ENCODE measurements around the gene IL17A. TPM values are rescaled to one million over a fixed set of nuclear protein-coding genes. Genes with fewer than 3 reads are reported as not detected.

The IL17A gene
- total RNA-seq, 1 donor = not detected

GRCh38 chr6:52141596-52141995 is 44.6 kb upstream of the IL17A start:
- no peaks in the 10 kb centered on the region for H3K79me2 ChIP-seq (ENCODE audit: insufficient read depth, low read length)
- no peaks in the 10 kb centered on the region for H3K9me3 ChIP-seq (ENCODE audit: low read depth, low read length)
- H3K4me1 ChIP-seq (ENCODE audit: insufficient read depth, low read length) = no peaks in the 10 kb centered on the region
- no peak overlapping the region for H3K4me3 ChIP-seq (ENCODE audit: insufficient read depth, low read length)
- H3K36me3 ChIP-seq (ENCODE audit: insufficient read depth, low read length) = no peaks in the 10 kb centered on the region
- no peaks in the 10 kb centered on the region for H4K20me1 ChIP-seq (ENCODE audit: insufficient read depth, low read length)
- no peak overlapping the region for H3K4me2 ChIP-seq (ENCODE audit: insufficient read depth, low read length)
- no peak overlapping the region for H2AFZ ChIP-seq (ENCODE audit: low read length)
- no peak for DNase-seq (ENCODE audit: insufficient read length, low spot score, missing footprints)
- TF ChIP-seq, protein P1, sequence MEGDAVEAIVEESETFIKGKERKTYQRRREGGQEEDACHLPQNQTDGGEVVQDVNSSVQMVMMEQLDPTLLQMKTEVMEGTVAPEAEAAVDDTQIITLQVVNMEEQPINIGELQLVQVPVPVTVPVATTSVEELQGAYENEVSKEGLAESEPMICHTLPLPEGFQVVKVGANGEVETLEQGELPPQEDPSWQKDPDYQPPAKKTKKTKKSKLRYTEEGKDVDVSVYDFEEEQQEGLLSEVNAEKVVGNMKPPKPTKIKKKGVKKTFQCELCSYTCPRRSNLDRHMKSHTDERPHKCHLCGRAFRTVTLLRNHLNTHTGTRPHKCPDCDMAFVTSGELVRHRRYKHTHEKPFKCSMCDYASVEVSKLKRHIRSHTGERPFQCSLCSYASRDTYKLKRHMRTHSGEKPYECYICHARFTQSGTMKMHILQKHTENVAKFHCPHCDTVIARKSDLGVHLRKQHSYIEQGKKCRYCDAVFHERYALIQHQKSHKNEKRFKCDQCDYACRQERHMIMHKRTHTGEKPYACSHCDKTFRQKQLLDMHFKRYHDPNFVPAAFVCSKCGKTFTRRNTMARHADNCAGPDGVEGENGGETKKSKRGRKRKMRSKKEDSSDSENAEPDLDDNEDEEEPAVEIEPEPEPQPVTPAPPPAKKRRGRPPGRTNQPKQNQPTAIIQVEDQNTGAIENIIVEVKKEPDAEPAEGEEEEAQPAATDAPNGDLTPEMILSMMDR (IDR thresholded peaks at IDR 0.05; ENCODE audit: extremely low read depth, low read depth, low read length) = no peak
- no peak overlapping the region for H3K27ac ChIP-seq (ENCODE audit: low read depth, low read length)
- peaks cover 3% of the 10 kb centered on the region for H3K27me3 ChIP-seq (ENCODE audit: insufficient read depth, low read length)

GRCh38 chr6:52142556-52142955 is 43.6 kb upstream of the IL17A start:
- no peaks in the 10 kb centered on the region for H4K20me1 ChIP-seq (ENCODE audit: insufficient read depth, low read length)
- H3K4me3 ChIP-seq (ENCODE audit: insufficient read depth, low read length) = no peak overlapping the region
- DNase-seq (ENCODE audit: insufficient read length, low spot score, missing footprints) = no peak
- no peak overlapping the region for H3K27ac ChIP-seq (ENCODE audit: low read depth, low read length)
- H2AFZ ChIP-seq (ENCODE audit: low read length) = no peak overlapping the region
- H3K4me1 ChIP-seq (ENCODE audit: insufficient read depth, low read length) = no peaks in the 10 kb centered on the region
- no peaks in the 10 kb centered on the region for H3K79me2 ChIP-seq (ENCODE audit: insufficient read depth, low read length)
- TF ChIP-seq, protein P1 (IDR thresholded peaks at IDR 0.05; ENCODE audit: extremely low read depth, low read depth, low read length) = no peak
- no peaks in the 10 kb centered on the region for H3K36me3 ChIP-seq (ENCODE audit: insufficient read depth, low read length)
- no peak overlapping the region for H3K4me2 ChIP-seq (ENCODE audit: insufficient read depth, low read length)
- H3K9me3 ChIP-seq (ENCODE audit: low read depth, low read length) = no peaks in the 10 kb centered on the region
- H3K27me3 ChIP-seq (ENCODE audit: insufficient read depth, low read length) = peaks cover 3% of the 10 kb centered on the region

- no peak overlapping the region for H3K4me2 ChIP-seq (ENCODE audit: insufficient read depth, low read length)
- no peak overlapping the region for H3K4me3 ChIP-seq (ENCODE audit: insufficient read depth, low read length)
- H3K79me2 ChIP-seq (ENCODE audit: insufficient read depth, low read length) = no peaks in the 10 kb centered on the region
- H4K20me1 ChIP-seq (ENCODE audit: insufficient read depth, low read length) = no peaks in the 10 kb centered on the region
- no peaks in the 10 kb centered on the region for H3K4me1 ChIP-seq (ENCODE audit: insufficient read depth, low read length)
- H3K27me3 ChIP-seq (ENCODE audit: insufficient read depth, low read length) = peaks cover 3% of the 10 kb centered on the region
- TF ChIP-seq, protein P1 (IDR thresholded peaks at IDR 0.05; ENCODE audit: extremely low read depth, low read depth, low read length) = no peak
- DNase-seq (ENCODE audit: insufficient read length, low spot score, missing footprints) = no peak
- no peak overlapping the region for H3K27ac ChIP-seq (ENCODE audit: low read depth, low read length)
- no peaks in the 10 kb centered on the region for H3K9me3 ChIP-seq (ENCODE audit: low read depth, low read length)
- no peak overlapping the region for H2AFZ ChIP-seq (ENCODE audit: low read length)
- H3K36me3 ChIP-seq (ENCODE audit: insufficient read depth, low read length) = no peaks in the 10 kb centered on the region
Observed at GRCh38 chr6:52143551-52143950, 42.6 kb upstream of the IL17A start.

- H3K27ac ChIP-seq (ENCODE audit: low read depth, low read length) = no peak overlapping the region
- TF ChIP-seq, protein P1 (IDR thresholded peaks at IDR 0.05; ENCODE audit: extremely low read depth, low read depth, low read length) = no peak
- no peak overlapping the region for H2AFZ ChIP-seq (ENCODE audit: low read length)
Observed at GRCh38 chr6:52144196-52145076, 41.7 kb upstream of the IL17A start.

More at GRCh38 chr6:52144196-52145076, 41.7 kb upstream of the IL17A start:
- H3K4me3 ChIP-seq (ENCODE audit: insufficient read depth, low read length) = no peak overlapping the region
- no peaks in the 10 kb centered on the region for H4K20me1 ChIP-seq (ENCODE audit: insufficient read depth, low read length)
- no peaks in the 10 kb centered on the region for H3K79me2 ChIP-seq (ENCODE audit: insufficient read depth, low read length)
- no peak for DNase-seq (ENCODE audit: insufficient read length, low spot score, missing footprints)
- no peaks in the 10 kb centered on the region for H3K36me3 ChIP-seq (ENCODE audit: insufficient read depth, low read length)
- no peaks in the 10 kb centered on the region for H3K27me3 ChIP-seq (ENCODE audit: insufficient read depth, low read length)
- H3K4me2 ChIP-seq (ENCODE audit: insufficient read depth, low read length) = no peak overlapping the region
- no peaks in the 10 kb centered on the region for H3K4me1 ChIP-seq (ENCODE audit: insufficient read depth, low read length)
- no peaks in the 10 kb centered on the region for H3K9me3 ChIP-seq (ENCODE audit: low read depth, low read length)
